CD4-positive, alpha-beta T cell treated with Interleukin-17A for 4 hours (primary cell): Measurements from ENCODE around the gene TBX4.
A peak's percentile ranks its signal among the peaks of the same experiment; 100 is the strongest.
"Not testable (repeated sequence)": the region's sequence is repeated elsewhere in the genome, so short reads cannot be mapped to it uniquely, and the experiment has no call there.

Experiments
- DNase-seq: peaks from one replicate; pipeline ENCODE4 v3.0.0-alpha.2; 2020; ENCODE audit warnings: mixed read lengths

TBX4 gene

DNA sequence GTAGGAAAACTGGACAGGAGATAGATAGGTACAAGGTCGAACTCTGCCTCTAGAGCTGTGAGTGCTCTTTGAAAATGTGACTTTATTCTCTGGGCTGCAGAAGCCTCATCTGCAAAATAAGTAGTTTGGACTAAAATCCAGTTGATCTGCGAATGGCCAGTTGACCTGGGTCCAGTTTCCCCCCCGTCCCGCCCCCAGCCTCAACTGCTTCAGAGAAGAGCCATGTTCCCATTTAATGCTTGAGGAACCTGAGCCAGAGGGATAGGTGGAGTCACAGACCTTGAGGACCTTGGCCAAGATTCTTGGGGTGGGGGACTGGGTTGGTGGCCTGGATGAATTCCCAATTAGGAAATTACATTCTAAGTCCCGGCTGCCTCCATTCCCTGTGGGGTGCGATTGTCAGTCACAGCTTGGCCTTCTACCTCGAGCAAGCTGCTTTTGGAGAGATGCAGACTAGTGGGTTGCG is 38.5 kb upstream of the TBX4 start:
- no peak for DNase-seq

GRCh38 chr17:61414141-61414935 is 37.9 kb upstream of the TBX4 start:
- no peak for DNase-seq

GRCh38 chr17:61414936-61415251 is 37.3 kb upstream of the TBX4 start:
- no peak for DNase-seq

DNA sequence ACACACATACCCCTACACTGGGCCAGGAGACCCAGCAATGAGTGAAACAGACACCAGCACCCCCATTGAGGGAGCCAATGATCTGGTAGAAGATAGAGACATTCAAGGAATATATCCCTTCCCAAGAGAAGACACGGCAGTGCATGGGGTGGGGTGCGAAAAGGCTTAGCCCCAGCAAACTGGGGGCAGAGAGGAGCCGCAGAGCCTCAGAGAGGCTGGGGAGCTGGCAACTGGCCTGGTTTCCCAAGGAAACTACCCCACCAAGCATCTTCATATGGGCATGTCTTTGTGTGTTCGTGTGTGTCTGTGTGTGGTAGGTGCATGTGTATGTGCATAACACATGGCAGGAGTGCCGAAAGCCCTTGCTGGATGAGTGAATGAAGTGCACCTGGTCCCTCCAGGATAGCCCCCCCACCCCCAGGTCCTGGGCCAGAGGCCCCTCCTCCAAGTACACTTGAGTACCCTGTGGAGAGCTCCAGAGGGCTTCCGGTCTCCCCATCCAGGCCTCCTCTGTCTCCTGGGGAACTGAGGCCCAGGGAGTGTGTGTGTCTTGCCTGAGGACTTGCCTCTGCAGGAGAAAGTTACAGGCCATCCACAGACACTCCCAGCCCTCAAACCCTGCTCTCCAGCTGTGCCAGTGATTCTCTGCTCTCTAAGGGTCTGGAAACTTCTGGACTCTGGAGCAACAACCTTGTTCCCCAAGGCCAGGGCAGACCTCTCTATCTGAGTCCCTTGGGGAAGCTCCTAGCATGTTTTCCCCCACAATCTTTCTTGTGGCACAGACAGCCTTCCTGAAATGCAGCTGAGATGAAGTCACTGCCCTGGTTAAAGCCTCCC is 36.6 kb upstream of the TBX4 start:
- no peak for DNase-seq

- DNase-seq: no peak
Observed at GRCh38 chr17:61416211-61416539, 36.0 kb upstream of the TBX4 start.

DNA sequence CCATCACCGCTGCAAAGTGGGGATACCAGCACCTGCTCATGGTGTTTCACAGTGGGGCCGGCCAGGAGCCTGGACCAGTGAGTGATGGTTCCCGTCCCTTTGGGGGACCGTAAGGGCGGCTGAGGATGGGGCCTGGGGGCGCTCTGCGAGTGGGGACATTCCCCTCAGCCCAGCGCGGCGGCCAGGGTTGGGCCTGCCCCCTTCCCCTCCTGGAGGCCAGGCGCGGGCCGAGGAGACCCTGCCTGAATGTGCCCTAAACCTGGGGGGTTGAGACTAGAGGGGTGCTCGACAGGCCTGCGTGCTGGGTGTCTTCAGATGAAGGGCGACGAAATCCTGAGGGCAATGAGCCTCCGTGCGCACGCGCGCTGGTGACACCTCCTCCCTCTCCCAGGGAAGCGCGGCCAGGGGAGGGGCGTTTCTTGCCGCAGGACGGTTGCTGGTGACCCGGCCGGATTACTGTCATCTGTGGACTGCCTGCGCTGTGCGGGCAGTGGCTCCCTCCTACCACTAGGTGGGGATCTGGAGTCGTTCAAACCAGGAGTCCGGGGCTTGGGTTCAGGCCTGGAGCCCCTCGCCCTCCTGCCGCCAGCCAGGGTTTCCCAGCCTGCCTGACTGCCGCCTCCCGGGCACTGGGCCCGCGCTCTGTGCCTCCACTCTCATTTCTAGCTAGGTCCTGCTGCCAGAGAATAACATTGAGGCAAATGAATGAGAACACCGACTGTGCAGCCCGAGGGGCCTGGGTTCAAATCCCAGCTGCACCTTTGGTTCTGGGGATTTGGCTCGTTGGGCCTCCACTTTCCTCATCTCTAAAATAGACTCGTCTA is 35.5 kb upstream of the TBX4 start:
- DNase-seq: peak; percentile 67

DNA sequence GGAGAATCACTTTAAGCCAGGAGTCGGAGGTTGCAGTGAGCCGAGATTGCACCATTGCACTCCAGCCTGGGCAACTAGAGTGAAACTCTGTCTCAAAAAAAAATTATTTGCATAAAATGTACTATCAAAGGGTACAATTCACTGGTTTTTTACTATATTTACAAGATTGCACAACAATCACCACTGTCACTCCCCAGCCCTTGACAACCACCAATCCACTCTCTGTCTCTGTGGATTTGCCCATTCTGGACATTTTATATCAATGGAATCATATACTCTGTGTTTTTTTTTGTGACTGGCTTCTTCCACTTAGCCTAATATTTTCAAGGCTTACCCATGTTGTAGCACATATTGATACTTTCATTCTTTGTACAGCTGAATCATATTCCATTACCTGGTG is 33.8 kb upstream of the TBX4 start:
- DNase-seq: no peak

- DNase-seq: no peak
Observed at GRCh38 chr17:61419496-61420046, 32.7 kb upstream of the TBX4 start.

- no peak for DNase-seq
Observed at GRCh38 chr17:61420052-61420451, 32.2 kb upstream of the TBX4 start.

GRCh38 chr17:61420745-61421398 is 31.4 kb upstream of the TBX4 start:
- no peak for DNase-seq

GRCh38 chr17:61421460-61421859 is 30.8 kb upstream of the TBX4 start:
- no peak for DNase-seq

DNA sequence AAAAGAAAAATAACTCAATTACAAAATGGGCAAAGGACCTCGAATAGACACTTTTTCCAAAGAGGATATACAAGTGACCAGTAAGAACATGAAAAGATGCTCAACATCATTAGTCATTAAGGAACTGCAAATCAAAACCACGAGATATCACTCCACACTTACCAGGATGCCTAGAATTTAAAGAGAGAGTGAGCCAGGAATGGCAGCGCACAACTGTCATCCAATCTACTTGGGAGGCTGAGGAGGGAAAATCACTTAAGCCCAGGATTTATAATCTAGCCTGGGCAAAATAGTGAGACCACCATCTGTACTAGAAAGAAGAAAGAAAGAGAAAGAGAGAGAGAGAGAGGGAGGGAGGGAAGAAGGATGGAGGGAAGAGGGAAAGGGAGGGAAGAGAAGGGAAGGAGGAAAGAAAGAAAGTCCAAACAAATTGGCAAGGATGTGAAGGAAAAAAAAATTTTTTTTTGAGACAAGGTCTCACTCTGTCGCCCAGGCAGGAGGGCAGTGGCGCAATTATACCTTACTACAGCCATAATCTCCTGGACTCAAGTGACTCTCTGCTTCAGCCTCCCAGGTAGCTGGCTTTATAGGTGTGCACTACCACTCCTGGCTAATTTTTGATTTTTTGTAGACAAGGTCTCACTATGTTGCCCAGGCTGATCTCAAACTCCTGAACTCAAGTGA is 30.0 kb upstream of the TBX4 start:
- DNase-seq: no peak

DNA sequence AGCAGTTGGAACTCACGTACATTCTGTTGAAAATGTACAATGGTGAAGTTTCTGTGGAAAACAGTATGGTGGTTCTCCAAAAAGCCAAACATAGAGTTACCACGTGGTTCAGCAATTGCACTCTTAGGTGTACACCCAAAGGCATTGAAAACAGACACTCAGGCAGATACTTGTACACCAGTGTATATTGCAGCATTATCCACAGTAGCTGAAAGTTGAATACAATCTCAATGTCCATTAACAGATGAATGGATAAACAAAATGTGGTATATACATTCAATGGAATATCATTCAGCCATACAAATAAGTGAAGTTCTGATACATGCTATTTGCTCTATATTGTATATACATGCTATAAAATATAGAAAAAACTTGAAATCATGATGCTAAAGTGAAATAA is 29.4 kb upstream of the TBX4 start:
- DNase-seq: no peak

- no peak for DNase-seq
Observed at GRCh38 chr17:61423967-61424649, 28.1 kb upstream of the TBX4 start.

DNA sequence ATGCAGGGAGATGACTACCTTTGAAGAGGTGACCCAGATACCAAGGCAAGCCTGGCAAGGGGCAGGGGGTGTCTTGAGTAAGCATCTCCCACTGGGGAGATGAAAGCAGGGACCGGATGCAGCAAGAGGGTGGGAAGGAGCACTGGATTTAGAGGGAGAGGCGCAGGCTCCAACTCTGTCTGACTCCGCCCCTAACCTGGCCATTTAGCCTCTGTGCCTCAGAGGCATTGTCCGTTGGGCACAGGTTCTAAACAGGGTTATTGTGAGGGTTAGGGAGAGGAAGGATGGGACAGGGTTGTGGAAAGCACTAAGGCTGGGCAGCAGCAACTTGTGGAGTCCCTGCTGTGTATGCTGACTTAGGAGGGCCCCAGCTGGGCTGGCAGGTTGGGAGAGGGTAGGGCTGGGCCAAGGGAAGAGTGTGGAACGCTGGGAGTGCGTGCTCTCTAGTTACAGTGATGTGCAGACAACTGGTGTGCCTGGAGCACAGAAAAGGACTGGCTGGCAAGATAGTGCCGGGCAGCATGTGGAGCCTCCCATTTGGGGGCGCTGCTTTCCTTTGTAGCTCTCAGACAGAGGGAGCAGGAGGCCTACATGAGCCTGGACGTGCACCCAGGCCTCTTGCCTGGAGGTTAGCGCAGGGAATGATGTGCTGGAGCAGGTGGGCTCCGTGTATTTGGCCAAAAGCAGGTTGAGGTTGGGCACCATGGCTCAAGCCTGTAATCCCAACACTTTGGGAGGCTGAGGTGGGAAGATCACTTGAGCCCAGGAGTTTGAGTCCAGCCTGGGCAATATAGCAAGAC is 26.3 kb upstream of the TBX4 start:
- no peak for DNase-seq

DNA sequence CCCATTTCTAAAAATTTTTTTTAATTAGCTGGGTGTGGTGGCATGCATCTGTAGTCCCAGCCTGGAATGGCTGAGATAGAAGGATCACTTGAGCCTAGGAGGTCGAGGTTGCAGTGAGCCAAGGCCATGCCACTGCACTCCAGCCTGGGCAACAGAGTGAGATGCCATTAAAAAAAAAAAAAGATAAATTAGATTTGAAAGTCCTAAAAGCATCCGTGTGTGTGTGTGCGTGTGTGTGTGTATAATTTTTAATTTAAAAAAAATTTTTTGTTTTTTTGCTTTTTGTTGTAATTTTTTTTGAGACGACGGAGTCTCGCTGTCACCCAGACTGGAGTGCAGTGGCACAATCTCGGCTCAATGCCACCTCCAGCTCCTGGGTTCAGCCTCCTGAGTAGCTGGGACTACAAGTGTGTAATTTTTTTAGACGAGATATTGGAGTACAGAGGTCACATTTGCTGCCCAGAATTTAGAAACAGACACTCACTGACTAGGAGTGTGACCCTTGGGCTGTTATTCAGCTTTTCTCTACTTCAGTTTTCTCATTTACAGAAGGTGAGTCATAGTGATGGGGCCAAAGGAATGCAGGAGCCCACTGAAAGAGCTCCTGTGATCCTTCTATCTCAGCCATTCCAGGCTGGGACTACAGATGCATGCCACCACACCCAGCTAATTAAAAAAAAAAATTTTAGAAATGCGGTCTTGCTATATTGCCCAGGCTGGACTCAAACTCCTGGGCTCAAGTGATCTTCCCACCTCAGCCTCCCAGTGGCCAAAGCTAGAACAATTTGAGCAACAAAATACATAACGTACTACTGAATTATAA is 25.5 kb upstream of the TBX4 start:
- DNase-seq: no peak

DNA sequence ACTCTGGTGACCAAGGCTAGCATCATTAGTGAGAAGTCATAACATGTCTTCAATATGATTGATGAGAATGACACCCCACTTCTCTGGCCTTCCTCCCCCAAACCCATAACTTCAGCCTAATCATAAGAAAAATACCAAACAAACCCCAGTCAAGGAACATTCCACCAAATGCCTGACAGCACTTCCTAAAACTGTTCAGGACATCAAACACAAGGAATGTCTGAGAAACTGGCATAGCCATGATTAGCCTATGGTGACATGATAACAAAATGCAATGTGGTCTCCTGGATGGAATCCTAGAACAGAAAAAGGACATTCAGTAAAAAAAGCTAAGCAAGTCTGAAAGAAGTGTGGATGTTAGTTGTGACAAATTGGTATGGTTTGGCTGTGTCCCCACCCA is 24.7 kb upstream of the TBX4 start:
- DNase-seq: no peak

DNA sequence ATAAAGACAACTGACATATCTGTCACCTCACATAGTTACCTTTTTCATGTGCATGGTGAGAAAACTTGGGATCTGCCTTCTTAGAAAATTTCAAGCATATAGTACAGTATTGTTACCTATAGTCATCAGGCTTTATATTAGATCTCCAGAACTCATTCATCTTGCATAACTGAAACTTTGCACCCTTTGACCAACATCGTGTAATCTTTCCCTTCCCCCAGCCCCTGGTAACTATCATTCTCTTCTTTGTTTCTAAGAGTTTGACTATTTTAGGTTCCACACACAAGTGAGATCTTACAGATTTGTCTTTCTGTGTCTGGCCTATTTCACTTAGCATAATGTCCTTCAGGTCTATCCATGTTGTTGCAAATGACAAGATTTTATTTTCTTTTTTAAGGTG is 22.9 kb upstream of the TBX4 start:
- DNase-seq: no peak

- DNase-seq: not testable (repeated sequence)
Observed at GRCh38 chr17:61429831-61430230, 22.4 kb upstream of the TBX4 start.
